Keratinocyte (primary cell): ENCODE results near the gene KLRD1. TPM values are rescaled to one million over a fixed set of nuclear protein-coding genes. Genes with fewer than 3 reads are reported as not detected.

Experiments
- polyA plus RNA-seq, 5 experiments: library from polyadenylated mRNA; depleted of rRNA in 3 of 5; stranded (reverse) in 3 of 5; stranded (forward) in 1 of 5; unstranded in 1 of 5; fragments of >200 nt; gene quantifications; 1 replicate in 1 of 5; 2 replicates in 3 of 5; 3 replicates in 1 of 5; pipeline versions ENCODE4 v1.2.1 to v1.2.3, GENCODE V29; 2011 to 2012; ENCODE audit warnings: missing spikeins in 2 of 5, low read depth in 1 of 5, low replicate concordance in 1 of 5

KLRD1 gene
- polyA plus RNA-seq, 1 donor (not counting 4 experiments of a cell fraction or from before 2014, with no cell fraction given): under 0.01 TPM

Other genes starting within 250 kb of the KLRD1 start
- 0.05 TPM in 1 of 3 replicates, not detected in the others for gene CLEC1A, start 208.9 kb upstream of the KLRD1 start, polyA plus RNA-seq
- 0.31 to 0.62 TPM (median 0.62 TPM) in 3 replicates for gene CLEC7A, start 177.7 kb upstream of the KLRD1 start, polyA plus RNA-seq
- gene OLR1, start 135.7 kb upstream of the KLRD1 start, polyA plus RNA-seq: 0.03 to 0.18 TPM (median 0.17 TPM) in 3 replicates
- gene TMEM52B, start 128.8 kb upstream of the KLRD1 start, polyA plus RNA-seq: 0.03 TPM in 1 of 3 replicates, not detected in the others
- gene GABARAPL1, start 95.0 kb upstream of the KLRD1 start, polyA plus RNA-seq: 15.6 to 27.2 TPM (median 24.3 TPM) in 3 replicates
- gene KLRK1, start 82.2 kb downstream of the KLRD1 start, polyA plus RNA-seq: not detected in 3 replicates
- not detected in 3 replicates for gene KLRC4, start 101.9 kb downstream of the KLRD1 start, polyA plus RNA-seq
- gene KLRC3, start 112.7 kb downstream of the KLRD1 start, polyA plus RNA-seq: not detected in 3 replicates
- 0.09 TPM in 1 of 3 replicates, not detected in the others for gene KLRC2, start 128.1 kb downstream of the KLRD1 start, polyA plus RNA-seq
- gene KLRC1, start 145.5 kb downstream of the KLRD1 start, polyA plus RNA-seq: 0.07 TPM in 1 of 3 replicates, not detected in the others
- gene EIF2S3B, start 198.0 kb downstream of the KLRD1 start, polyA plus RNA-seq: 0.42 to 0.66 TPM (median 0.52 TPM) in 3 replicates